ENCODE results near the gene LUC7L3.

GRCh38 chr17:50679008-50679544 lies 40.3 kb upstream of the LUC7L3 start:
- TF ChIP-seq, protein P1, sequence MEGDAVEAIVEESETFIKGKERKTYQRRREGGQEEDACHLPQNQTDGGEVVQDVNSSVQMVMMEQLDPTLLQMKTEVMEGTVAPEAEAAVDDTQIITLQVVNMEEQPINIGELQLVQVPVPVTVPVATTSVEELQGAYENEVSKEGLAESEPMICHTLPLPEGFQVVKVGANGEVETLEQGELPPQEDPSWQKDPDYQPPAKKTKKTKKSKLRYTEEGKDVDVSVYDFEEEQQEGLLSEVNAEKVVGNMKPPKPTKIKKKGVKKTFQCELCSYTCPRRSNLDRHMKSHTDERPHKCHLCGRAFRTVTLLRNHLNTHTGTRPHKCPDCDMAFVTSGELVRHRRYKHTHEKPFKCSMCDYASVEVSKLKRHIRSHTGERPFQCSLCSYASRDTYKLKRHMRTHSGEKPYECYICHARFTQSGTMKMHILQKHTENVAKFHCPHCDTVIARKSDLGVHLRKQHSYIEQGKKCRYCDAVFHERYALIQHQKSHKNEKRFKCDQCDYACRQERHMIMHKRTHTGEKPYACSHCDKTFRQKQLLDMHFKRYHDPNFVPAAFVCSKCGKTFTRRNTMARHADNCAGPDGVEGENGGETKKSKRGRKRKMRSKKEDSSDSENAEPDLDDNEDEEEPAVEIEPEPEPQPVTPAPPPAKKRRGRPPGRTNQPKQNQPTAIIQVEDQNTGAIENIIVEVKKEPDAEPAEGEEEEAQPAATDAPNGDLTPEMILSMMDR (IDR thresholded peaks at IDR 0.05; ENCODE audit: insufficient read depth, low read length, poor library complexity, severe bottlenecking), result no peak
- TF ChIP-seq EZH2phosphoT487 (conservative IDR thresholded peaks at IDR 0.05; ENCODE audit: low read length), result no peak

All from SU-DHL-6 (cell line).